ENCODE results near the gene TNS4.

The TNS4 gene

DNA sequence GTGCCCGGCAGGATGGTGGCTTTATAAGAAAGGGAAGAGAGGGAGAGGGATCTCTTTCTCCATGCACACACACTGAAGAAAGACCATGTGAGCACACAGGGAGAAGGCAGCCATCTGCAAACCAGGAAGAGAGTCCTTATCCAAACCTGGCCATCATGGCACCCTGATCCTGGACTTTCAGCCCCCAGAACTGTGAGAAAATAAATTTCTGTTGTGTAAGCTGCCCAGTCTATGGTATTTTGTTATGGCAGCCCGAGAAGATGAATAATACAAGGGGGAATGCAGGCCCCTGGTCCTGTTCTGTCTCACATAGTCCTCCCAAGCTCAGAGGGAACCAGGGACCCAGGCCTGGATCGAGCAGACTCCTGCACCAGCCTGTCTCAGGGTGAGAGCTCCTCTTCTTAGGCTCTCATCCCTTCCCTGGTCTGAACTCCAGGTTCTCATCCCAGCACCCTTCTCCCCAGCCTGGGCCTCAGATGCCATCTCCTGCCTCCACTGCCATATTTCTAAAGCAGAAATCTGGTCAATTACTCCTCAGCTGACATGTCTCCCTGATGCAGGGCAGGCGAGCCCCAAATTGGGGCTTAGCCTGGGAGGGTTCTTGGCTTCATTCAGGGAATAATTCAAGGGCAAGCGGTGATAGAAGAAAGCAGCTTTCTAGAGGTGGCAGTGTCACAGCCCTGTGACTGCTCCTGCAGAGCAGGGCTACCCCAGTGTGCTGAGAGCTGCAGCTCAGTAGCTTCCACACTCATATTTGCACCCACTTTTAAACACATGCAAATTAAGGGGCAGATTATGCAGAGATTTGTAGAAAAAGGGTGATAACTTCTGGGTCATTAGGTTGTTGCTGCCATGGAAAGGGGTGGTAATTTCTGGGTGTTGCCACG is 29.3 kb downstream of the TNS4 start:
- no peak for DNase-seq

DNA sequence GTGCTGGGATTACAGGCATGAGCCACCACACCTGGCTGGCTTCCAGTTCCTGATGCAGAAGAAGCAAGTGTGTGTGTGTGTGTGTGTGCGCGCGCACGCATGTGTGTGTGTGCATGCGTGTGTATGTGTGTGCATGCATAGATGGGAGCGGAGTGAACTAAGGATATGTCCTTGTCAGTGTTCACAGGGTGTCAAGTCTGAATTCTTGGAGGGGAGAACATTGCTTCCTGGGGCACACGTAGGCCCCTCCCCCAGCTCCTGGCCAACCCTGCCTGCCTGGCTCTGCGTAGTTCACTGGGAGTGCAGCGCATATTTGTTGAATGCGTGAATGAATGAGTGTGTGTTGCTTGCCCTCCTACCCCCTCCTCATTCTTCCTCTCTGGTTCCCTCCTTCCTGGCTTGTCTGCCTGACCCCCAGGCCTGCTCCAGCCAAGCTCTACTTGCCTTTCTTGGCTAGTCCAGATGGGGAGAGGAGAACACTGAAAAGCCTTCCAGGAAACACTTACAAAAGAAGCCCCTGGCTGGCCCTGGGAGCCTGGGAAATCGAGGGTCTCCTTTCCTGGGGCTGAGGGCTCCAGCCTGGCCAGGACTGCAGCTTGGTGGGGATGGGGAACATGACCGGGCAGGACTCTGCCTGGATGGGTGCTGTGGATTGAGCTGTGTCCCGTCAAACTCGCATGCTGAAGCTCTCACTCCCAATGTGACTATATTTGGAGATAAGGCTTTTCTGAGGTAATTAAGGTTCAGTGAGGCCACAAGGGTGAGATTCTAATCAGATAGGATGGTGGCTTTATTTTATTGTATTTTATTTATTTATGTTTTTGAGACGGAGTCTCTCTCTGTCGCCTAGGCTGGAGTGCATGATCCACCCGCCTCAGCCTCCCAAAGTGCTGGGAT is 30.2 kb downstream of the TNS4 start:
- no peak for DNase-seq

DNA sequence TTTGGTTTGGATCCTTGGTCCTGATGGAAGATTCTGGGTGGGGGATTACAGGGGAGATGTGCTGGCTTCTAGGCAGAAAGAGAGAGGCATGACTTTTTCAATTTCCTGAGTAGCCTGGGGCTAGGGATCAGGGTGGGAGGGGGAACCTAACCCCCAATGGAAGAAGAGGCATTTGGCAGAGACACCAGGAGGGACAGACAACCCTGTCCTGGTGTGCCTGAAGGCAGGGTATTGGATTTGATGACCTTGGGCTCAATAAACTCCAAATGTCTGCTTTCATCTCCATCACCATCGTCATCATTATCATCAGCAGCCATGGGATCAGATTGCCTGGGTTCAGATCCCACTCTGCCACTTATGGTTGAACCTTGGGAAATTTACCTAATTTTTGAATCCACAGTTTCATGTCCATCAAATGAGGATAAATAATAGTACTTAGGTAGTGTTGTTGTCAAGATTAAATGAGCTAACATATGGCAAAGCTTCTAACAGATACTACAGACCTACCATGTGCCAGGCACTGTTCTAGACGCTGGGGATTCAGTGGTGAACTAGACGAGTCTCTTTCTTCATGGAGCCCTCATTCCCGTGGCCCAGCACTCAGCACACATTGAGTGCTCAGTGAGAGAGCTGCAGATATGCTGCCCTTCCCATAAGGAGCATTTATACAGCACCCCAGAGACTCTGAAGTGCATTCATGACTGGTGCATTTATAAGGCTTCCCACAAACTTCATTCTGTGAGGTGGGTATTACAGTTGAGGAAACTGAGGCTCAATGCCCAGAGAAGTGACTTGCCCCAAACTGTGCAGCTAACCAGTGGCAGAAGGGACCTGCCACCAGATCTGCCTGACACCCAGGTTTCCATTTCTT is 31.4 kb downstream of the TNS4 start:
- no peak for DNase-seq

DNA sequence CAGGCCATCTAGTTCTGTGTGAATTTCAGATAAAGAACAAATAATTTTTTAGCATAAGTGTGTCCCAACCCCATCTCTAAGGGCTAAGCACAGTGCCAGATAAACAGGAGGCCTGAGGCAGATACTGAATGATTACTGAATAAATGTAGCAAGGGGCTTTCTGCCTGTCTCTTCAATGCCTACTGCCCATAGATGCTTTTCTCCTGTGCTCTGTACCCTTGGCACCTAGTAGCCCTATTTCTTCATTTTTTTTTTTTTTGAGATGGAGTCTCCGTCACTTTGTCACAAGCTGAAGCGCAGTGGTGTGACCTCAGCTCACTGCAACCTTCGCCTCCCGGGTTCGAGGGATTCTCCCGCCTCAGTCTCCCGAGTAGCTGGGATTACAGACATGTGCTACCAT is 32.9 kb downstream of the TNS4 start:
- DNase-seq = no peak

DNA sequence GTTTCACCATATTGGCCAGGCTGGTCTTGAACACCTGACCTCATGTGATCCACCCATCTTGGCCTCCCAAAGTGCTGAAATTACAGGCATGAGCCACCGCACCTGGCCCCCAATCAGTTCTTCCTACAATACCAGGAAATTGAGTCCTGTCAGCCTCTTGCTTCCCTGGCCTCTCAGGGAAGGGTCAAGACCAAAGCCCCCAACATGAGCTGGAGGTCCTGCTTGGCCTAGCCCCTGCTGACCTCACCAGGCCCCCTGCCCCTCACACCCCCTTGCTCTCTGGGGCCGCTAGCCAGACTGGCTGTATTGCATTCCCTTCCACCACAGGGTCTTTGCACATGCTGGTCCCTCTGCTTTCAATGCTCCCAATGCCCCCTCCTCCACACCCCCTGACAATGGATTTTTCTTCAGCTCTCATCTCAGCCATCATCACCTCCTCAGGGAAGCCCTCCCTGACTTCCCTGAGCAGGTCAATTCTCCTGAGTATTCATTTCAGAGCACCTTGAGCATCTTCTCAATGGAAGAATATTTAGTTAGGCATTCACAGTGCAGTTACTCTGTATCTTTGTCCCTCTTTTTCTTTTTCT is 34.0 kb downstream of the TNS4 start:
- no peak for DNase-seq

DNA sequence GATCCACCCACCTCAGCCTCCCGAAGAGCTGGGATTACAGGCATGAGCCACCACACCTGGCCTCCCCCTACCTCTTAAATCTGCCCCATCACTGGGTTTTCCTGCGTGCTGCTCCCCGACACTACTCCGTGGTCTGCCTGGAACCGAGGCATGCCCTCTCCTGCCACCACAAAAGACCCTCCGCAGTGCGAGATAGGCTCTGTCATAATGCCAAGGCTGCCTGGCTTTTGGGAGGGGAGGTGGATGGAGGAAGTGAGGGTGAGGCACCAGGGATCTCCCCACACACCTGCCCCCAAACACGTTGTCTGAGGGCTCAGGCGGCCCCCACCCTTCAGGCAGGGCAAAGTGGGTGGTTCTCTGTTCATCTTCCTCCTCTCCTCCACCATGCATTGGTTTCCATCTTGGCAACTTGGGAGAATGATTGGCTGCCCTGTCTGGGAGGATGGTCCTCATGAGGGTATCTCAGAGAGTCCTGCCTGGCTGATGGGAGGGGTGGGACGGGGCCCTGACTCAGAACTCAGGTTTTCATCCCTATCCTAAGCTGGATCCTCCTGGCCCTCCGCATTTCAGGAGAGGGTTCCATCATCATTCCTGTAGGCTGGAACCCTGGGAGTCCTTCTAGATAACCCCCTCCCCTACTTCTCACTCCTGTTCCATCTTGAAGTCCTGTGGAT is 35.0 kb downstream of the TNS4 start:
- no peak for DNase-seq

DNA sequence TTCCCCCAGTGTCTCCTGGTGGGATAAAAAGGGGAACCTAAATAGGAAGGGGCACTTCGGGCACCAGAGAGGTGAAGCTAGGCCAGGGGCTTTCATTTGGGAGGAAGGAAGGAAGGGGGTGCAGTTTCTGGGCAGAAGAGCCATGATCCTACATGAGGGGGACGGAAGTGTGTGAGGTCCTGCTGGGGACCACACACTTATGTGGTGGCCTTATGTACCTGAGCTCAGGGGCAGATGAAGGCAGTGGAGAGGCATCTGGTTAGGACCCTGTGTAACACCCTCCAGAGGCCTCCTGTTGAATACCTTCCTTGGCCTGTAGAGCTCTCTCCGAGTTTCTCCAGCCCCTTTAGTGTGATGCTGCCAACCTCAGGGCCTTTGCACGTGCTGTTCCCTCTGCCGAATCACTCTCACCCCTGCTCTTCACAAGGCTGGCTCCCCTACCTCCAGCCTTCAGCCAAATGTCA is 37.0 kb downstream of the TNS4 start:
- no peak for DNase-seq

DNA sequence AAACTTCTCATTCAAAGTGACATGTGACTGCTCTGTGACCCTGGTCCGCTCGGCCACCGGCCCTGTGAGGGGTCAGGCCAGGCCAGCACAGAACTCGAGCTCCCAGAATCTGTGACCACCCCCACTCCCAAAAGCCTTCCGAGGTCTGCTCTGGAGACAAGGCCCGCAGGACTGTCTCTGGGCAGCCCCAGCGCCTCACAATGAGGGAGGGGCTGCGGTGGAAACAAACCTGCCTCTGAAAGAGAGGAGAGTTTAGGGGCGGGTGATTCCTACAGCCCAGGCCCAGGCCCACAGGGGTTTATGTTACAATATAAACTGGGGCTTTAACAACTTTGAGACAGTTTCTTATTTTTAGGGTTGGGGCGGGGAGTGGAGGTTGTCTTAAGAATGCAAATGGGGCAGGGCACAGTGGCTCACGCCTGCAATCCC is 38.3 kb downstream of the TNS4 start:
- DNase-seq = no peak

DNA sequence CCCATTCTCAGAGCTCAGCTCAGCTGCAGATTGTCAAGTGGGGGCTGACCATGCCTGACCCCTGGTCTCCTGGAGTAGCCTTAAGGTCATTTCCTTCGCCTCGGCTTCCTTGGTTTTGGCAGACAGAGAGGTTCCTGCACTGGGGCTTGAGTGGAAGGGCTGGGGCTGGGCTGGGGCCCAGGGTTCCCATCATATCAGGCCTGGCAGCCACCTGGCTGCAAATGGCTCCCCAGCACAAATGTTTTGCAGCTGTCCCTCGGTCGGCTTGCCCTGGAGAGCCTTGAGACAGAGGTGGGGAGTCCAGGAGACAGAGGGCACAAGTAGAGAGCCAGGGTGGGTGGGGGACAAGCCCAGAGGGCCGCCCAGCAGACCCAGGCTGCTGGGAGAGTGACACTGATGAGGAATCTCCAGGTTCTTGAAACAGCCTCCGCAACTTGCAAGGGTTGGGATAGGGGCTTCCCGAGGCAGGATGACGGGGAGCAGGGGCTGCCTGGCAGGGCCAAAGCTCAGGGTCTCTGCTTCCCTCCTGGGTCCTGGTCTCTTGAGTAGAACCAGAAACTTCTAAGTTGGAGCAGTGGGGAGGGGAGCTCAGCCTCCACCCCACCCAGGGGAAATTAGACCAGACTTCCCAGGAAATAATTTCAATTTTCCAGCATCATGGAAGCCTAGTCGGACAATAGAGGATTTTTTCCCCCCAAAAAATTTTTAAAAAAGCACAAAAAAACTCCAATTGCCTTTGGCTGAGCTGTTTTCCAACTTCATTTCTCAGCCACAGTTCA is 38.9 kb downstream of the TNS4 start:
- no peak for DNase-seq

DNA sequence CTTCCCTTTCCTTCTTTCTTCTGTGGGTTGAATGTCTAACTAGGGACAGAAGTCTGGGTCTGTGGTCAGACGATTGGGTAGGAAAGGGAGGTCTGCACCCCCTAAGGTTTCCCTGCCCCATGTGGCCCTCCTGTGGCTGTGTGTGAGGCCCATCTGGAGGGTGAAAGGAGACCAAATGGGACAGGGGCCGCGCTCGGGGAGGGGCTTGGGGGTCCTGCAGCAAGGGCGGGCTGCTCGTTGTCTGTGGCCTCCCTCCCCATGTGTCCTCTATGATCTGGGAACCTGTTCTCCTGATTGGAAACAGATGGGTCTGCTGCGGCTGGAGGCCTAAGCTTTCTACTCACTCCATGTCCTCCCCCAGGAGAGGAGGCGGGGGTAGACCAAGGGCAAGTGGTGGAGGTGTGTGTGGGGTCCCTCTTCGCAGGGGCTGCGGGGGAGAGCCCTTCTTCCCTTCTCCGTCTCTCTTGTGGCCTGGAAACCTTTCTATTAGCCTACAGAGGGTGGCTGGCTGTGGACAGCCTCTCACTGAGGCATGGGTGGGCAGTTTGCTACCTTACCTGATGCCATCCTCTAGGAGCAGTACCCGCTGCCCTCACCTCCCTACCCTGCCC is 39.6 kb downstream of the TNS4 start:
- no peak for DNase-seq

DNA sequence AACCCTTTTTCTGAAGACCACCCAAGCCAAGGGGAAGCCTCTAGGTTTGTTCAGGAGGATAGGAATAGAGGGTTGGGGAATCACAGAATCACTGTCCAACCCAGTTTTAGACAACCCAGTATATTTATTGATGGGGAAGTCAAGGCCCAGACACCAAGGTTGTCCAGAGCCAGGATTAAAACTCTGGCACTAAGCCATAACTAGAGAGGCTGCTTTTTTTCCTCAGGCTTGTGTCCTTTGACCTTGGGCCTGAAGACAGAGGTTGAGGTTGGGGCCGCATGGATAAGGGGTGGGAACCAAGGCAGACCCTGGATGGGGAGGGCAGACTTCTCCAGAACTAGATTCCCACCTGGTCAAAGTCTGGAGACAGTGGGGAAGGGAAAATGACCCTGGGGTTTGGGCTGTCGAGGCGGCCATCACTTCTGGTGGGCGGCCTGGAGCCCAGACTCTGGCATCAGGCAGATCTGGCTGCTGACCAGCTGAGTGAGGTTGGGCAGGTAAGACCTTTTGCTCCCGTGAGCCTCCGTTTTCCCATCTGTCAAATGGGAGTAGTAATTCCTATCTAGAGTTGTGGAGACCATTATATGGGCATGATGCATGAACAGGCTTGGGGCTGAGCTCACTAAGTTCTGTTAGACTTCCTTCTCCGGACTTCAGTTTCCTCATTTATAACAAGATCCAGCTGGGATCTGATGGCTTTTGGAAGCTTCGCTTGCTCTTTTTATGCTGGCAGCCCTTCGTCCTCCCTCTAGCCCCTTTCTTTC is 40.3 kb downstream of the TNS4 start:
- DNase-seq = no peak

DNA sequence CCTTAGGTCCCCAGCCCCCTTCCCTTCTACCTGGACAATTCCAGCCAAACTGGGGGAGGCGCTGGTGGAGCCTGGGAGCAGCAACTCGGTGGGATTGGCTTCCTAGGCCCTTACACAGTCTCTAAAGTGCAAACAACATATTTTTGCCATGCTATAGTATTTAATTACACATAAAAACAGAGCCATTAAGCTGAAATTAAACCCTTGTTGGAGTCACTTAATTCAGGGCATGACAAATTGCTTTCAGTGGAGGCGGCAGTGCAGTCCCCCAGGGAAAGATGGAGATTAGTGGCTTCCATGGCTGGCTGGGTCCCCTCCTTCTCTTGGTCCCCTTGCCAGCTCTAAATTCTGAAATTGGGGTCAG is 40.8 kb downstream of the TNS4 start:
- no peak for DNase-seq

DNA sequence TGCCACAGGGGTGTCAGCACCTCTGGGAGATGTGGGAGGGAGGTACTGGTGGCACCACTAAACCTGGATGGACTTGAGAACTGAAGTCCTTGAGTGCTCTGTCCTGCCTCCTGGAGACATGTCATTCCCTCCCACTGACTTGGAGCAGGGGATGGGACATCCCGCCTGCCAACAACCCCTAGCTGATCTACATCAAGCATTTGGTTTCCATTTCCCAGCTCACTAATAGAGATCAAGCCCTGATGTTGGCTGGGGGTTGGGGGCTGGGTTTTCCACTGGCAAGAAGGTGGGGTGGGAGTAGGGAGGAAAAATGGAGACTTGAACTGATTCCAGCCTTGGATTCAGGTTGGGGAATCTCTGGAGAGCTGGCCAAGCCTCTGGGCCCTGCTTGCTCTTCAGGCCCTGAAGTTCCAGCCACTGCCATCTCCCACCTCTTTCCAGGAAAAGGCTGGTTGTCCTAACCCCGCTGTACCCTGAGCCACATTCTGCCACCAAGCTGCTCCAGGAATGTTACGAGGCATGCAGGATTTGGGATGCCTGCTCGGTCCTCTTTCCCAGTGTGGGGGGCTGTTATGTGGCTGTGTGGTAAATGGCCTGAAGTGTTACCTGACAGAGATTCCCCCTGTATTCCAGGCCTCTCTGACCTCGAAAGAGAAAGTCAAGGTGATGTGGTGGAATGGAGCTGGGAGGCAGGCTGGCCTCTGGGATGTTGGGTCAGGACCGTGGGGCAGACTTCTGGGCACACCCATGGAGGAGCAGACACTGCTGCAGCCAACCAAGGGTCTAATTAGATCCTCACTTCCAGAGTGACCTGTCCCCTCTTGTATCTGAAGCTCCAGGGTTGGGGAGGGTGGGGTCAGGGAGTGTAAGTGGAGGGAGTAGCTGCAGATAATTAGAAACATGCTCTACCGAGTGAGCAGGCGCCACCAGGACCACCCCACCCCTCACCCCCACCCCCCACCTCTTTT is 41.5 kb downstream of the TNS4 start:
- no peak for DNase-seq

DNA sequence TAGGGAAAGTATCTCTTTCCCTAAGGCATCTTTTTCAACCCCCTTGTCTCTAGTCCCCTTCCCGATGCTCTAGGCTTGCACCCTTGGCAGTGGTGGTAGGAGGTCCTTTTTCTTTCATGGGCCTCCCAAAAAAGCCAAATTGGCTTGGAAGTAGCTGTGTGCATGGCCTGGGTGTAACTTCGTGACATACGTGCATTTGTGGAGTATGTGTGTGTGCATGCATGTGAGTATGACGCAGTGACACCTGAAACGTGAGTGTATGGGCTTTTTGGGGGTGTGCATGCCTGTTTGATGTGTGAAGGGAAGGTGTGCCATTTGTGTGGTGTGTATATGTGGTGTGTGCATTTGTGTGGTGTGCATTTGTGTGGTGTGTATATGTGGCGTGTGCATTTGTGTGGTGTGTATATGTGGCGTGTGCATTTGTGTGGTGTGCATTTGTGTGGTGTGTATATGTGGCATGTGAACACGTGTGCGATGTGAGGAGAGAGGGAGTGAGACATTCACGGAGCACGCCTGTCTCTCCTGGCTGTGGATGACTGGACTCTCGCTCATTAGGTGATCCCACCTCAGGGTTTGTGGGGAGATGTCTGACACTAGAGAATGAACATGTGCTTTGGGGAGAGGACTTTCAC is 42.5 kb downstream of the TNS4 start:
- no peak for DNase-seq

DNA sequence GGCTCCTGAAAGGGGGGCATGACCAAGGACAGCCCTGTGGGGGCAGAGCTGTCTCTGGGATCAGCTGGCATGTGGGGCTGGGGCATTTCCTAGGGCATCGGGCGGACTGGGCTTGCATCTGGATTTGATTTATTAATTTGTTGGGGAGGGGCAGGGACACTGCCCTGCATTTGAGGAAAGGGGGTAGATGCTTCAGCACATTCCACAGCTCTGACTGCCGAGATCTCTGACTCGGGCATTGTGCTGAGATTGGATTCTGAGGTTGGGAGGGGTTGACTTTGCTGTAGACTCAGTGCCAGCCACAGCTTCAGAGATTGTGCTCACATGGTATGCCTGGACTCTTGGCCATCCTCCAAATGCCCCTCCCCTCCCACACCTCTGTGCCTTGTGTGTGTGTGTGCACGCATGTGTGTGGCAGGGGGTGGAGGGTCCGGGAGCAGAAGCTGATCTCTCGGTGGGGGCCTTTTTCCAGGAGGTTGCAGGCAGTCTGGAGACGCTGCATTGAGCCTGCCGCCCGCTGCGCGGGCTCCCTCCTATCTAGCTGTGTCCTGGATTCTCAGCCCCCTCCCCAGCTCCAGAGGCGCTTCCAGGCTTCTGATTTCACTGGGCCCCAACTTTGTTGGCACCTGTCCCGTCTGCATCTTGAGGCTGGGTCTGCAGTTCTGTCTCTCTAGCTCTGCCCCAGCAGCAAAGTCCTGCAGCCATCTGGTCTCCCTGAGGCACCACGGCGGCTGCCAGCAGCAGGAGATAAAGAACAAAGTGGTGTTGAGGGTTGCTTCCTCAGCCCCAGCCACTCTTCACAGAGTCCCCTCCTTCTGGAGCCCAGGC is 43.2 kb downstream of the TNS4 start:
- peak; percentile 26 for DNase-seq

DNA sequence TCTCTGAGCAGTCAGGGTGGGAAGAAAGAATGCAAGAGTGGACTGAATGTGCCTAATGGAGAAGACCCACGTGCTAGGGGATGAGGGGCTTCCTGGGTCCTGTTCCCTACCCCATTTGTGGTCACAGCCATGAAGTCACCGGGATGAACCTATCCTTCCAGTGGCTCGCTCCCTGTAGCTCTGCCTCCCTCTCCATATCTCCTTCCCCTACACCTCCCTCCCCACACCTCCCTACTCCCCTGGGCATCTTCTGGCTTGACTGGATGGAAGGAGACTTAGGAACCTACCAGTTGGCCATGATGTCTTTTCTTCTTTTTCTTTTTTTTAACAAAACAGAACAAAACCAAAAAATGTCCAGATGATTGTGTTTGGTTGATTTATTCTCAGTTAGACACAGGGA is 44.1 kb downstream of the TNS4 start:
- no peak for DNase-seq

DNA sequence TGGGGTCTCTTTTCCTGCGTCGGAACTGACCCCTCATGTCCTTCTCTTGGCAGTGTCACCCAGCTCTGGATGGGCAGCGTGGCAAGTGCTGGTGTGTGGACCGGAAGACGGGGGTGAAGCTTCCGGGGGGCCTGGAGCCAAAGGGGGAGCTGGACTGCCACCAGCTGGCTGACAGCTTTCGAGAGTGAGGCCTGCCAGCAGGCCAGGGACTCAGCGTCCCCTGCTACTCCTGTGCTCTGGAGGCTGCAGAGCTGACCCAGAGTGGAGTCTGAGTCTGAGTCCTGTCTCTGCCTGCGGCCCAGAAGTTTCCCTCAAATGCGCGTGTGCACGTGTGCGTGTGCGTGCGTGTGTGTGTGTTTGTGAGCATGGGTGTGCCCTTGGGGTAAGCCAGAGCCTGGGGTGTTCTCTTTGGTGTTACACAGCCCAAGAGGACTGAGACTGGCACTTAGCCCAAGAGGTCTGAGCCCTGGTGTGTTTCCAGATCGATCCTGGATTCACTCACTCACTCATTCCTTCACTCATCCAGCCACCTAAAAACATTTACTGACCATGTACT is 44.9 kb downstream of the TNS4 start:
- DNase-seq = no peak

All from NCI-H2227 treated with DMSO at 0.1 percent for 48 hours (cell line).